Measurements from ENCODE around the gene SLC13A5.

DNA sequence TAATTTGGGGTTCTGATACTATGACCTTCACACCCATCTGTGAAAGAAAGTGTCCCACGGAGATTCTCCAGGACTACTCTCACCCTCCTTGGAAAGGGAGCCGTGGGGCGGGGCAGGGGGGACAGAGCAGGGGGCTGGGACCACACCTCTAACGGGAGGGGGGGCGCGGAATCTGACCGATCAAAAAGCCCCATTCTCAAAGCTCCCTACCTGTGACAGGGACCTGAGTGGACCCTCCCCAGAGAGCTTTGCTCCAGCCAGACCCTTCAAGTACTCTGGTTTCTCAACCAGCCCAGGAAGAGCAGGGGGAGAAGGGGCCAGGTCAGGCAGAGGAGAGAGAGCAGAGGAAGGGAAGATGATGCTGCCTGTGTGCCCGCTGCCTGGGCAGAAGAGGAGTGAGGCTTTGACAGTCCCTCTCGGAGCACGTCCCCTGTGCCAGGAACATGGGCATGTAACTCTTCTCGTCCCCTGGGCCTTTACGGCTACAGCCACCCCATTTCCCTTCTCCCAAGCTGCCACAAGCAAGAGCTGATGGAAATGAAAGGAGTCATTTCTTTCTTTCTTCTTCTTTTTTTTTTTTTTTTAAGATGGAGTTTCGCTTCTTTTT, 43.4 kb upstream of the SLC13A5 start:
- no peak for TF ChIP-seq GABPA (IDR thresholded peaks at IDR 0.05; ENCODE audit: low read depth)
- TF ChIP-seq, protein P1, sequence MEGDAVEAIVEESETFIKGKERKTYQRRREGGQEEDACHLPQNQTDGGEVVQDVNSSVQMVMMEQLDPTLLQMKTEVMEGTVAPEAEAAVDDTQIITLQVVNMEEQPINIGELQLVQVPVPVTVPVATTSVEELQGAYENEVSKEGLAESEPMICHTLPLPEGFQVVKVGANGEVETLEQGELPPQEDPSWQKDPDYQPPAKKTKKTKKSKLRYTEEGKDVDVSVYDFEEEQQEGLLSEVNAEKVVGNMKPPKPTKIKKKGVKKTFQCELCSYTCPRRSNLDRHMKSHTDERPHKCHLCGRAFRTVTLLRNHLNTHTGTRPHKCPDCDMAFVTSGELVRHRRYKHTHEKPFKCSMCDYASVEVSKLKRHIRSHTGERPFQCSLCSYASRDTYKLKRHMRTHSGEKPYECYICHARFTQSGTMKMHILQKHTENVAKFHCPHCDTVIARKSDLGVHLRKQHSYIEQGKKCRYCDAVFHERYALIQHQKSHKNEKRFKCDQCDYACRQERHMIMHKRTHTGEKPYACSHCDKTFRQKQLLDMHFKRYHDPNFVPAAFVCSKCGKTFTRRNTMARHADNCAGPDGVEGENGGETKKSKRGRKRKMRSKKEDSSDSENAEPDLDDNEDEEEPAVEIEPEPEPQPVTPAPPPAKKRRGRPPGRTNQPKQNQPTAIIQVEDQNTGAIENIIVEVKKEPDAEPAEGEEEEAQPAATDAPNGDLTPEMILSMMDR (IDR thresholded peaks at IDR 0.05): no peak

Measured in SK-N-SH (cell line).